ENCODE data around the gene LRP5. TPM values are rescaled to one million over a fixed set of nuclear protein-coding genes. Genes with fewer than 3 reads are reported as not detected.

Gene LRP5
- total RNA-seq, 1 donor from 2014 or later: 55.8 TPM

Other genes starting within 250 kb of the LRP5 start
- gene CHKA, start 191.2 kb upstream of the LRP5 start, total RNA-seq: 22.0 and 37.0 TPM in 2 replicates
- gene KMT5B, start 99.3 kb upstream of the LRP5 start, total RNA-seq: 16.3 and 20.5 TPM in 2 replicates
- 5.4 and 5.9 TPM in 2 replicates for gene C11orf24, start 40.6 kb upstream of the LRP5 start, total RNA-seq
- gene PPP6R3, start 148.2 kb downstream of the LRP5 start, total RNA-seq: 115 and 118 TPM in 2 replicates

All from dermis microvascular lymphatic vessel endothelial cell (primary cell).